Peyer's patch (tissue), 4 donors: ENCODE results near the gene RGS5.

ENCODE experiments used
- POLR2A ChIP-seq, 2 donors: fragments of 450-650 bp; IDR thresholded peaks; one replicate each; pipeline ENCODE4 v1.5.1; 2017; ENCODE audit warnings: antibody characterized with exemption in 2 of 2, mild to moderate bottlenecking in 2 of 2, moderate library complexity in 2 of 2
- TF ChIP-seq, protein P1 (sequence below), 6 experiments: fragments of 450-650 bp in 4 of 6; fragments of 200-600 bp in 2 of 6; sonication (generic) in 1 of 6; IDR thresholded peaks; one replicate each; pipeline ENCODE4 v1.5.1; 2017 to 2019; ENCODE audit warnings: antibody characterized with exemption in 6 of 6, mild to moderate bottlenecking in 3 of 6, moderate library complexity in 1 of 6

DNA sequence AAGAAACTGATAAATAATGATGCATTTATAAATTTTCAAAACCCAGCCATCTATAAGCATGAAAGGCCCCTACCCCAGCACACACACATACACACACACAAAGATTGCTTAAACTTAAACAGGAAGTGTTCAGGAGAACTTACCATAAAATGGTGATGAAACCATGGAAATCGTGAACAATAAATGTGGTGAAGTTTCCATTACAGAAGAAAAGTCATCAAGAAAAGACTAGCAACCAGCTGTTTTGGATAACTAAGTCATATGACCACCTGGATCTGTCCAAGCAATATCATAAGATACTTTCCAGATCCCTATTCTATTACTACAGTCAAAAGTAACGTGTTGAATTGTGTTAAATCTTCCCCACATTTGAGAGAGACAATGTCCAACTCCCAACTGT, 24.1 kb downstream of the RGS5 start:
- TF ChIP-seq, protein P1, sequence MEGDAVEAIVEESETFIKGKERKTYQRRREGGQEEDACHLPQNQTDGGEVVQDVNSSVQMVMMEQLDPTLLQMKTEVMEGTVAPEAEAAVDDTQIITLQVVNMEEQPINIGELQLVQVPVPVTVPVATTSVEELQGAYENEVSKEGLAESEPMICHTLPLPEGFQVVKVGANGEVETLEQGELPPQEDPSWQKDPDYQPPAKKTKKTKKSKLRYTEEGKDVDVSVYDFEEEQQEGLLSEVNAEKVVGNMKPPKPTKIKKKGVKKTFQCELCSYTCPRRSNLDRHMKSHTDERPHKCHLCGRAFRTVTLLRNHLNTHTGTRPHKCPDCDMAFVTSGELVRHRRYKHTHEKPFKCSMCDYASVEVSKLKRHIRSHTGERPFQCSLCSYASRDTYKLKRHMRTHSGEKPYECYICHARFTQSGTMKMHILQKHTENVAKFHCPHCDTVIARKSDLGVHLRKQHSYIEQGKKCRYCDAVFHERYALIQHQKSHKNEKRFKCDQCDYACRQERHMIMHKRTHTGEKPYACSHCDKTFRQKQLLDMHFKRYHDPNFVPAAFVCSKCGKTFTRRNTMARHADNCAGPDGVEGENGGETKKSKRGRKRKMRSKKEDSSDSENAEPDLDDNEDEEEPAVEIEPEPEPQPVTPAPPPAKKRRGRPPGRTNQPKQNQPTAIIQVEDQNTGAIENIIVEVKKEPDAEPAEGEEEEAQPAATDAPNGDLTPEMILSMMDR (IDR thresholded peaks at IDR 0.05), result no peak
- TF ChIP-seq POLR2A (IDR thresholded peaks at IDR 0.05), result no peak
